GM21529 (cell line): Measurements from ENCODE around the gene CLCNKA.
"Not testable (repeated sequence)": the region's sequence is repeated elsewhere in the genome, so short reads cannot be mapped to it uniquely, and the experiment has no call there.

Experiments
- ATAC-seq: cut with Tn5 transposase; IDR thresholded peaks from one replicate; pipeline ENCODE4 v1.9.1; 2021; ENCODE audit not compliant: unreplicated experiment

Gene CLCNKA

DNA sequence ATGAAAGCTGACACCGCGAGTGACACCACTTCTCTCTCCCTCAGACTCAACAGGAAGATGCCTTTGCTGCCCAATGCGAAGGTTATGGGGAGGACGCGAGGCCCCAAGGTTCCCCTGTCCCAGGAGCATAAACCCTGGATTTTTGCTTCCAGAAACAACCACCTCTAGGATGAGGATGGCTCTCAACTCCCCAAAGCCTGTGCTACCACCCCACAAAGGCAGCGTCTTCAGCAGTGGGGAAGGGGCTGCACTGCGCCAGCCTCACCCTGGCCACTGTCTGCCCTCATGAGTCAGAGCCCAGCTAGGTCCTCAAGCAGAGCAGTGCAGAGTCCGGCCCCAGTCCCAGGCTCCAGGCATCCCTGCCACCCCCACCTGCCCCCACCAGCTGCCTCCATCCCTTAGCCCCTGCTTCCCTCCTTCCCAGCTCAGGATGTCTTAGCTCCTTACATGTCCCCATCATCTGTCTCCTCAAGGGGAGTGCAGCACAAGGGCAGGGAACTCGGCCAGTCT, 24.7 kb upstream of the CLCNKA start:
- ATAC-seq = no peak

DNA sequence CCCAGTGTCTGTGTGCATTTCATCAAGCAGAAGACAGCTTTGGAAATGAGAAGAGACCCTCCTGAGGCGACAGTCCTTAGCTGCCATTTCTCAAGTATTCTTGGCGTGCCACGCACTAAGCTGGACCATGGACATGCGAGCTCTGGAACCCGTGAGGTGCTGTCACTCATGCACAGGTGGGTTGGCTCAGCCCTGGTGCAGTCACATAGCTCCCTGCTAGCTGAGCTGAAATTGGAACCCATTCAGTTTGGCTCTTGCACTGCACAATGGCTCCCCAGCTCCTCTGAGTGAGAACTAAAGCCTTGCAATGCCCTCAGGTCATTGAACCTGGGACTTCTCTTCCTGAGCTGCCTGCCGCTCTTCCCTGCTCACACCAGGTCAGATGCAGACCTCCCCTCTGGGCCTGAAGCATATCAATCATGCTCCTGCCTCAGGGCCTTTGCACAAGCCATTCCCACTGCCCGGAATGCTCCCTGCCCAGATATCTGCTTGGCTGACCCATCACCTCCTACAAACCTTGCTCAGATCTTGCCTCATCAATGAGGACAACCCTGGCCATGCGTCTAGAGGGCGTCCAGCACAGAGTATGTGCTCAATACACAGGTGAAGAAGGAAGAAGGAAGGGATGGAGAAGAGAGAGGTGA, 24.1 kb upstream of the CLCNKA start:
- no peak for ATAC-seq

DNA sequence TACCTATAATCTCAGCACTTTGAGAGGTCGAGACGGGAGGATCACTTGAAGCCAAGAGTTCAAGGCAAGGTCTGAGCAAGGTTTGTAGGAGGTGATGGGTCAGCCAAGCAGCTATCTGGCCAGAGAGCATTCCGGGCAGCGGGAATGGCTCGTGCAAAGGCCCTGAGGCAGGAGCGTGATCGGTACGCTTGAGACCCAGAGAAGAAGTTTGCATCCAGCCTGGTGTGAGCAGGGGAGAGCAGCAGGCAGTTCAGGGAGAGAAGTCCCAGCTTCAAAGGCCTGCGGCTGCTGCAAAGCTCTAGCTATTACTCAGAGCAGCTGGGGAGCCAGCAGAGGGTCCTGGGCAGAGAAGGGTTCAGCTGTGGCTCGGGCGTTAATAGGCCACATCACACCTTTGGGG, 22.9 kb upstream of the CLCNKA start:
- ATAC-seq = no peak

DNA sequence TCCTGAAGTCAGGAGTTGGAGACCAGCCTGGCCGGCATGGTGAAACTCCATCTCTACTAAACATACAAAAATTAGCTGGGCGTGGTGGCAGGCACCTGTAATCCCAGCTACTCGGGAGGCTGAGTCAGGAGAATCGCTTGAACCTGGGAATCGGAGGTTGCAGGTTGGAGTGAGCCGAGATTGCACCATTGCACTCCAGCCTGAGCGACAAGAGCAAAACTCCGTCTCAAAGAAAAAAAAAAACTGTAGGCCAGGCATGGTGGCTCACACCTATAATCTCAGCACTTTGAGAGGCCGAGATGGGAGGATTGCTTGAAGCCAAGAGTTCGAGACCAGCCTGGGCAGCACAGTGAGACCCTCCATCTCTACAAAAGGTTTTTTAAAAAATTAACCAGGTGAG, 20.6 kb upstream of the CLCNKA start:
- ATAC-seq = not testable (repeated sequence)

DNA sequence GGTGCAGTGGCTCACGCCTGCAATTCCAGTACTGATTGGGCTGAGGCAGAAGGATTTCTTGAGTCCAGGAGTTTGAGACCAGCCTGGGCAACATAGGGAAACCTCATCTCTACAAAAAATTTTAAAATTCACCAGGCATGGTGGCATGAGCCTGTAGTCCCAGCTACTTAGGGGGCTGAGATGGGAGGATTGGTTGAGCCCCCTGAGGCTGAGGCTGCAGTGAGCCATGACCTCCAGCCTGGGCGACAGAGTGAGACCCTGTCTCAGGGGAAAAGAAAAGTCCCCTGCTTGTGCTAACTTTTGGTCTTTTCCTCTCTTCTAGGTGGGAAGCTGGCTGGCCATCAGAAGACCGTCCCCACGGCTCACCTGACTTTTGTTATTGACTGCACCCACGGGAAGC, 16.2 kb upstream of the CLCNKA start:
- no peak for ATAC-seq

DNA sequence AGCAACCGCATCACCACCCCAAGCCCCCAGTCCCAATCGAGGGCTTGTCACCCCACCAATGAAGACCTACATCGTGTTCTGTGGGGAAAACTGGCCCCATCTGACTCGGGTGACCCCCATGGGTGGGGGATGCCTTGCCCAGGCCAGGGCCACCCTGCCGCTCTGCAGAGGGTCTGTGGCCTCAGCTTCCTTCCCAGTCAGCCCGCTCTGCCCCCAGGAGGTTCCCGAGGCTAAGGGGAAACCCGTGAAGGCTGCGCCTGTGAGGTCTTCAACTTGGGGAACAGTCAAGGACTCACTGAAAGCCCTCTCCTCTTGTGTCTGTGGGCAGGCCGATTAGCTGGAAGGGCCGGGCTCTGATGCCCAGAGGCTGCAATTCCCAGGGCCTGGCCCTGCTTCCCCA, 15.8 kb upstream of the CLCNKA start:
- no peak for ATAC-seq

DNA sequence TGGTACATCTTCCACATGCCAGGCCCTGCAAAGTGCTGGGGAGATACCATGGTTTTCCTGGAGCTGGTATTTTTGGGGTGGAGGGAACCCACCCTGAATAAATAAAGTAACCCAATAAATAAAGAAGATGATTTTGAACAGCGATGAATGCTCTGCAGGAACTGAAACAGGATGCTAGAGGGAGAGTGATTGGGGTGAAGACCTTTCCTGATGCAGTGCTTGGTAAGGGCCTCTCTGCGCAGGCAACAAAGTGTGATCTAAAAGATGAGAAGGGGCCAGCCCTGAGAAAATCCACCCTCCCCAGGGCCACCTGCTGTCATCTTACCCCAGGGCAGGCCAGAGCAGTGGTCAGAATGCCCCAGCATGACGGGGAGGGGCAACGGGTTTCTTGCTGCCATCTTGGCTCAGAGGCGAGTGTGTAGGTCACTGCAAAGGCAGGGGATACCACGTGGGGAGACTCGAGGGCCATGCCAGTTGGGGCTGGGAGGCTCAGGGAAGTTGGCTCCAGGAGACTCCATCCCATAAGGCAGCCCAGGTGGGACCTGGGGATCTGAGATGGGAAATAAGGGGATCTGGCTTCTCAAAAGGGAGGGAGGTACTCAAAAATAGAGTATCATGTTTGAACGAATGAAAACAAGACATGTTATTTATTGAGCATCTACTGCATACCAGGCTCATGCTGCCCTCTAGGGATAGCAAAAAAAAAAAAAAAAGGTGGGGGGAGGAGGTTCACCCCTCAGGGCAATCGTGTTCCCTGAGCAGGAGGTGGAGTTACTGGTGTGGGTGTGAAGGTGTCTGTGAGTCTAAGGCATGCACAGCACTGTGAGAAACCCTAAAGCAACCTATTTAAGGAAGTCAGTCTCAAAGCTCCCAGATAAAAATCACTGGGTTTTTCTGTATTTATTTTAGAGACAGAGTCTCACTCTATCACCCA, 15.0 kb upstream of the CLCNKA start:
- no peak for ATAC-seq

DNA sequence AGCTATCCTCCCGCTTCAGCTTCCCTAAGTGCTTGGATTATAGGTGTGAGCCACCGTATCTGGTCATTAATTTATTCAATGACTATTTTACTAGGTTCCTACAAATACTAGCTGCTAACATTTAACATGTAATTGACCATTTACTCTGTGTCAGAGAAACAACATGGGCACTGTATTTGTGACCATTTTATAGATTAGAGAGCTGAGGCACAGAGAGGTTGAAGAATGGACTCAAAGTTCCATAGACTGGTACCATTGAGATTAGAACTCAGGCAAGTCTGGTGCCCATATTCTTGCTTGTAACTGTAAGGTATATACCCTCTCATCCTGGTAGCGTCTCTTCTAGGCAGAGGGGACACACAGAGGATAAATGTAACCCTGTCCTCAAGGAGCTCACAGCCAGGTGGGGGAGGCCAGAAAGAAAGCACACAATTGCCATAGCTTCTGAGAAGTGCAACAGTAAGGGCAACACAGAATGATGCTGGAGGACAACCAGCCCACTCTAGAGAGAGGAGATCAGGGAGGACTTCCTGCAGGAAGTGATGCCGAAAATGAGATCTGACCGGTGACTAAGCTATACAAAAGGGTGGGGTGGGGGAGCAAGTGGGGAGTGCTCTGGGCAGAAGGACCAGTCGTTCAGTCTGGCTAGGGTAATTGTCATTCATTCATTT, 14.0 kb upstream of the CLCNKA start:
- no peak for ATAC-seq

DNA sequence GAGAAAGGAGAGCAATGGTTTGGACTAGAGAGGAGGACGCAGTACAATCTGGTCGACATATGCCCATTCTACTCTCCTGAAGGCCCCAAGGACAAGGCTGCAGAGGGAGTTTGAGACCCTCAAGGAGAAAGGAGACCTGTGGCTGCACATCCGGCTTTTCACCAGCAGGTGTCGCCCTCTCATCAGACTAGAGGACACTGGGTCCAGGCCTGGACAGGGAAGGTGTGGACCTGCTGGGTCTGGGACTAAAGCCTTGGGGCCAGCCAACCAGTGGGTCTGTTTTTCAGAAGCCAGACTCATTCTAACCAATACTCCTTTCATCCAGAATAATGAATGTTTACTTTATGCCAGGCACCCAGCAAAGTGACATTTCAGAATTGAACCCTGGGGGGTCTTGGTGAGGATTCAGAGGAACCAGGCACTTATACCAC, 12.8 kb upstream of the CLCNKA start:
- ATAC-seq = no peak

DNA sequence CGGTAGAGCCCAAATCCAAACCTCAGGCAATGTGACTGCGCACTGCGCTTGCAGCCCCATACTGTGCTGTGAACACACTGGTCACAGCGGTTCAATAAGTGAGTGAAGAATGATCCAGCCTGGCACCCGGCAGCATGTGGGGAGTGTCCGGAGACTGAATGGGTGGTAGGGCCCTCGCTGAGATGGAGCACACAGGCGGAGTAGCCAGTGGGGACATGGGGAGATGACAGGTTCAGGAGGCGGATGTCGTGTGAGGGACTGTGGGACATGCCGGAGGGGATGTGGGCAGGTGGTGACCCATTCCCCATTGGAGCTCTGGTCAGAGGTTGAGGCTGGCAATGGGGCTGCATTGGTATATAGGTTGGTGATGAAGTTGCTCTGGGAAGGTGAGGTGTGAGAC, 12.2 kb upstream of the CLCNKA start:
- ATAC-seq = no peak

DNA sequence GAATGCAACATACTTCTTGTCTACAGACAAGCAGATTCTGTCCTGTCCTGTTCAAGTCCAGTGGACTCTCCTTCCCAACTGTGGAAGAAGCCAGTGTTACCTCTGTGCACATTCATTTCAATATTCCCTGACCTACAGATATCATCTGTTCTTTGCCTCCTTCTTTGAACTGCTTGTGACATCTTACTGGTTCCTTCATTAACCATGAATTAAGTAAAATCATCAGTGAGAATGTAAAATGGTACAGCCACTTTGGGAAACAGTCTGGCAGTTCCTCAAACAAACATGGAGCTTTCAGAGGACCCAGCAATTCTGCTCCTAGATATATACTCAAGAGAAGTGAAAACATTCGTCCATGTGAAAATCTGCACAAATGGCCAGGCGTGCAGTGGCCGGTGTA, 11.0 kb upstream of the CLCNKA start:
- ATAC-seq = no peak

DNA sequence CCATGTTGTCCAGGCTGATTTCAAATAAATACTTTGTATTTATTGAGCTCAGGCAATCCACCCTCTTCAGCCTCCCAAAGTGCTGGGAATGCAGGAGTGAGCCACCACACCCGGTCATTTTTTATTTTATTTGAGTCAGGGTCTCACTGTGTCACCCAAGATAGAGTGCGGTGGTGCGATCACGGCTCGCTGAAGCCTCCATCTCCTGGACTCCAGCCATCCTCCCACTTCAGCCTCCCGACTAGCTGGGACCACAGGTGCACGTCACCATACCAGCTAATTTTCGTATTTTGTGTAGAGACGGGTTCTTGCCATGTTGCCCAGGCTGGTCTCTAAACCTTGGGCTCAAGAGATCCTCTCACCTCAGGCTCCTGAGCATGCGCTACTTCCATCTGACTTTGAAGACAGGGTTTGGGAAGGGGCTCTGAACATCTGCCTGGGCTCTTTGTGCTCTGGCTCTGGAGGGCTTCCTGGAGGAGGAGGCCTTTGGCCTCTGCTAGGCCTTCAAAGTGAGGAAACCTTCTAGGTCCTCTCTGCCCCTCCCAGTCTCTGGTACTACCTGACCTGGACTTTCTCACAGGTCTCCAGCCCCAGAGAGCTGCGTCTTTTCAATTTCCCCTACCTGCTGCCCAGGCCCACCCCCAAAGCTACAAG, 9.8 kb upstream of the CLCNKA start:
- no peak for ATAC-seq

DNA sequence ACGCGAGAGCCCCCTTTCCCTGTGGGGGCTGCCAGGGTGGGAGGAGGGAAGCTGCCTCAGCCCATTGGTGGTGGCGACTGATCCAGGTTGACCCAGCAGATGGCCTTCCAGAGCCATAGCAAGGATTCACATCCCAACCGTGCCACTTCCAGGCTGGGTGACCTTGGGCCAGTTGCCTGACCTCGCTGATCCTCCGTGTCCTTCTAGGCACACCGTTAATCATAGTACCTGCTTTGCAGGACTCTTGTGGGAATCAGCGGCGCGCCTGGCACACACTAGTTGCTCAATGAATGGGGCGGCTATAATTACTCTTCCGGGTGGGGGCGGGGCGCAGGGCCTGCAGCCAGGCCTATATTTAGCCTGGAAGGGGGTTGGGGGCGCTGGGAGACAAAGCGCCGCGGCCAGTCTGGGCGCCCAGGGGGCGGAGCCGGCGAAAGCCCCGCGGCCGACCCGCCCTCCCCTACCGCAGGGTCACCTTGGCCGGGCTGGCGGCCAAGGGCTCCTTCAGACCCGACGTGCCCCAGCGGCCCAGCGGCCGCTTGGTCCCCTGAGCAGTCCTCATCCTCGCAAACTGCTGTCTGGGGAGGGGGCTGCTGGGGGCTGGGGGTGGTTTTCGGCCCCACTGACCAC, 9.1 kb upstream of the CLCNKA start:
- ATAC-seq = no peak

DNA sequence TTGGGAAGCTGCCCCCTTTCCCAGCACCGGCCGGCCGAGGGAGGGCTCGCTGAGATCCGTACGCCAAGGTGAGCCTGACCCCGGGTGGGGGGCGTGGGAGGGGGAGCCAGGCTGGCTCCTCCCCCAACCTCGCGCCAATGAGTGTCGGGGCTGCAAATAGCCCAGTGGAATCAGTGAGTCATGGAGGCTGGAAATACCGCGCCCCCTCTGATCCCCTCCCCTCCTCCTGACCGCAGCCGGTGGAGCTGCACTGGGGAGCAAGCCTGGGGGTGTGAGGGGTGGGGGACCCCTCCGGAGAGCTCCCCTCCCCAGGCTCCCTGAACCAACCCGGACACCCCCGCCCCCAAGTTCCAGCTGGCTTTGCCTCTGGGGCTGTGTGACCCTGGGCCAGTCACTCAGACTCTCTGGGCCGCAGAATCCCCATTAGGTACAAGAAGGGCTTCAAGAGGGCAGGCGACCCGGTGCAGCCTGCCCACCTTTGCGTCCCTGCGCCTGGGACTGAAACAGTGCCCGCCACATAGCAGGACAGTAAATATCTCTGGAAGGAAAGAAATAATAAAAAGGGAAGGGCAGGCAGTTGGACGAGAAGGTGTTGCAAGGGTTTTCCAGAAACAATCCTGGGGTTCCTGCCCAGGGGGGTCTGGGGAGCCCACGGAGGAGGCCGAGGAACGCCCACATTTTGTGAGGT, 8.5 kb upstream of the CLCNKA start:
- no peak for ATAC-seq

DNA sequence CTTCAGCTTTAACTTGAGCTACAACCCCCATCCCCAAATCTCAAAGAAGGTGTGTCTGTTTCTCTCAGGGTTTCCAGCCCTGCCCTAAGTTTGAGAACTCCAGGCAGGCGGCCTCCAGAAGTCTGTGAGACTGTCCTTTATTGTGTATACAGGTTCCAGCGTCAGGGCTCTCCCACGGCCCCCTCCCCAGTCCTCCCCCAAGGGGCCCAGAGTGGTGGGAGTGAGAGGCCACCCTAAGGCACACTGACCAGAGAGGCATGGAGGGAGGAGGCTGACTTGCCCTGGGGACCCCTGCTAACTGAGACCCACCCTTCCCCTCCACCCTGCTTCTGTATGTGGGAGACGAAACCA, 8.0 kb upstream of the CLCNKA start:
- ATAC-seq = no peak

DNA sequence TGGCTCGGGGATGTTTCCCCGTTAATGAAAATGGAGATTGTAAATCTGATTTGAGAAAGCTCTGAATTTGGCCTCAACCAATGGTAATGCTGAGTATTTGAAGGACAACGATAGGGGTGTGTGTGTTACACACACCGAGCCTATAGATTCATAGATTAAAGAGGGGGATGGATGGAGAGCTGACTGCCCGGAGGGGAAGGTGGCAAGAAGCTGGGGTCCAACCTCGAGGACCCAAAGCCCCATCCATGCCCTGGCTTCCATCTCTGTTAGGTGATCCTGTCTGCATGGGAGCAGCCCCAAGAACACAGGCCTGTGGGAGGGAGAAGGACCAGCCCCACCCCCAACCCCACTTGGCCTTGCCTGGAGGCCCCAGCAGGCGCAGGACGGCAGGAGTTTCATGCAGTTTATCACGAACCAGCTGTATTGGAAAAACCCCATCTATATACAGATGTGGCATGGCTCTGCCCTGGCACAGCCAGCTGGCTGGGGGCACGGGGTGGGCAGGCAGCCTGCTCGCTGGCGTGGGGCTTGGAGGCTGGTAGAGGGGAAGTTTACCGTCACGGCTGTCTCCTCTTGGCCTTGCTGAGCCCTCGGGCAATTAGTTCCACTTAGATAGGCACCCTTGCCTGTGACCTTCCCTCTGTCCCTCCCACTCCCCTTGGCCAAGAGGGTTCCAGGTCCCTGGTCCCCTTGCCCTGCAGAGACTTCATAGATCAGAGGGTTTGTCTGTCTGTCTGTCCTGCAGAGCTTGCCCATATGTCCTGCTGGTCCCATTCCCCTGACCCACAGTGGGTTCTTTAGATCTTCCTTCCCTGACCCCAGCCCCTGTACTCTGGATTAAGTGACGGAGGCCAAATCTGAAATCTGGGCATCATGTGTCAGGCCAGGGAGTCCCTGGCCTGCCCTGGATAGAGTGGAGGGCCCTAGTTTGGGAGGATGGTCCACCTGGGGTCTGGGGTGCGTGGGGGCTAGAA, 7.0 kb upstream of the CLCNKA start:
- no peak for ATAC-seq

DNA sequence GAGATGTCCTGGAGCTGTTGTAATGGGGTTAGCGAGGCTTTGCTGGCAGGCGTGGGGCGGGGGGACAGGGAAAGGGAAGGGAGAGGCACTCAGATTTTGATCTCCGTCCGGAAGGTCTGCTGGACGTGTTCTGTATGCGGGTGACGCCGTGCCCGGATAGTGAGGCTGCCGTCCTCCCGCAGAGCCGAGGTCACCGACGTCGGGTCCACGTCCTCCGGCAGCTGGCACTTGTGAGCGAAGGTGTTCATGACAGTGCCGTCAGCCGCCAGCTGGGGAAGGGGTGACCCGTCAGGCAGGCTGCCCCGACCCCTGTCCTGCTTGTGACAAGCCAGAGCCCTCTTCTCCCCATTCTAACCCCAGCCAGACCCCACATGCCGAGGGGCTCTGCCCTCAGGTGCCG, 6.3 kb upstream of the CLCNKA start:
- no peak for ATAC-seq

DNA sequence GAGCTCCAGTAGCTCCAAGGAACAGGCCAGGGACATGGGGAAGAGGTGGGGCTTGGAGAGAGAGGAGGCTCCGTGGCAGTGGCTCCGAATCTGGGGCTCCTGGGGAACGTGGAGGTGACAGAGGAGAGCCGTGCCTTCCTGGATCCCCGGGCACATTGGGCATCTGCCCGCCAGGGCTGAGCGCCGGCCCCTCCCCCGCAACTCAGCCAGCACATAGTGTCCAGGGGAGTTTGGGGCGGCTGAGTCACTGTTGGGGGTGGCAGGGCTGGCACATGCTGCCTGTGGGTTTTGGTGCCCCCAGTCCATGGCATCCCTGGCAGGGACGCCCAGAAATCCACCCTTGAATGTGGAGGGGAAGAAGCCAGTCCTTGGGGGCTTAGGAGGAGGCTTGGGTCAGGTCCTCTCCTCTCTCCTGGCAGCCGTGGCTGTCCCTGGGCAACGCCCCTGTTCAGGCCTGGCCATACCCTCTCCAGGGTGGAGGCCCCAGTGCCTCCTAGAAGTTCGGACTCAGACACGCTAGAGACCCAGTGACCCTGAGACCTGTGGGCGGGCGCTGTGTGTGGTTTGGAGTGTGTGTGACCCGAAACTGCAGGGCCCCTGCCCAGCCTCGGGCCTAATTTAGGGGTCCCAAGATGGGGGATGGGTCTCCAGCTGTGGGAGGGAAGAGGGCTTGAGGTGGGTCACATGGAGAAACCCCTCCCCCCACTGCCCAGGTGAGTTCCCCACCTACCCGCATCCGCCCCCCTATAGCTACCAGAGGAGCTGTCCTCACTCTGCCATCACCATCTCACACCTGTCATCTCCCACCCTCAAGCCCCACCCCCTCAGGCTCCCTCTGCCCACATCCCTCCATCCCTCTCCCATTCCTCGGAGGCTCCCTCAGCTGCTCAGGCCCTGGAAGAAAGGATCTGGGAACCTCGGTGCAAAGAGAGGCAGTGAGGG, 5.6 kb upstream of the CLCNKA start:
- no peak for ATAC-seq
